RWPE2 (cell line): ENCODE data around the gene EFCAB11.

Source experiments
- ATAC-seq: fragments of 200-7000 bp; cut with Tn5 transposase; 3 replicates; pipeline ENCODE4 v1.9.1; 2021; ENCODE audit warnings: low read depth
- DNase-seq: peaks from one replicate; pipeline ENCODE4 v3.0.0-alpha.2; 2020; ENCODE audit warnings: low spot score
- H3K27ac ChIP-seq: fragments of 450-650 bp; 2 replicates; pipeline ENCODE4 v1.5.1; 2017; ENCODE audit warnings: mild to moderate bottlenecking; ENCODE audit not compliant: poor library complexity, severe bottlenecking
- H3K27me3 ChIP-seq: fragments of 250-450 bp; sonication (Bioruptor Pico); 2 replicates; pipeline ENCODE4 v1.5.1; 2021; ENCODE audit warnings: mild to moderate bottlenecking, moderate library complexity; ENCODE audit not compliant: insufficient read depth, poor library complexity, severe bottlenecking
- H3K36me3 ChIP-seq: fragments of 250-450 bp; sonication (Bioruptor Pico); 2 replicates; pipeline ENCODE4 v1.5.1; 2020; ENCODE audit warnings: low read depth, mild to moderate bottlenecking, moderate library complexity
- H3K4me1 ChIP-seq: fragments of 250-450 bp; sonication (Bioruptor Pico); 2 replicates; pipeline ENCODE4 v1.5.1; 2021; ENCODE audit warnings: mild to moderate bottlenecking, moderate library complexity; ENCODE audit not compliant: insufficient read depth, poor library complexity, severe bottlenecking
- H3K4me3 ChIP-seq: fragments of 250-450 bp; sonication (Bioruptor Pico); 2 replicates; pipeline ENCODE4 v1.5.1; 2021; ENCODE audit warnings: mild to moderate bottlenecking, moderate library complexity; ENCODE audit not compliant: severe bottlenecking
- H3K9me3 ChIP-seq: fragments of 250-450 bp; sonication (Bioruptor Pico); 2 replicates; pipeline ENCODE4 v1.5.1; 2021; ENCODE audit warnings: mild to moderate bottlenecking, moderate library complexity; ENCODE audit not compliant: severe bottlenecking
- TF ChIP-seq, protein P1 (sequence below): fragments of 450-650 bp; IDR thresholded peaks from one replicate; pipeline ENCODE4 v1.5.1; 2017; ENCODE audit warnings: mild to moderate bottlenecking, moderate library complexity; ENCODE audit not compliant: poor library complexity, severe bottlenecking

Gene EFCAB11

DNA sequence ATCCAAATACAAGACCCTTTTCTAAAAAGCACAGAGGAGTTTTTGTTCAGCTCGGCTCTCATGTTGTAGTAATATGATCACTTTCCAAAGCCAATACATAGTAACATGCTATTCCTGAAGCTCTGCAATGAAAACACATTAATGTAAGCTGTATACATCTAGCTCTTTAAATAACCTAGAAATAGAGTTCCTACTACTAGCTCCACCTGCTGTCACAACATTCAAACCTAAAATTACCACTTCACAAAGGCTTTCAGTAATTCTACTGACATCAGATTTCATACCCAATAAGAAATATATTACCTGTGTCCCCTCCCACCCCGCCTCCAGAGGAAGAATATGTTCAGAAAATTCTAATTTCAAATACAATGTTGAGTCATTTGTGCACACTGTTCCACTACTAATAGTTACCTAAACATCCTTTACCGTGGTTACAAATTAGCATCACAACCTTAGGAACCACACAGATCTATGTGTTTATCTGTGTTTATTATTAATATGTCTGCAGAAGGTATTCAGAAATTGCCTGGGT is 17.8 kb downstream of the EFCAB11 start:
- no peak for ATAC-seq
- TF ChIP-seq, protein P1, sequence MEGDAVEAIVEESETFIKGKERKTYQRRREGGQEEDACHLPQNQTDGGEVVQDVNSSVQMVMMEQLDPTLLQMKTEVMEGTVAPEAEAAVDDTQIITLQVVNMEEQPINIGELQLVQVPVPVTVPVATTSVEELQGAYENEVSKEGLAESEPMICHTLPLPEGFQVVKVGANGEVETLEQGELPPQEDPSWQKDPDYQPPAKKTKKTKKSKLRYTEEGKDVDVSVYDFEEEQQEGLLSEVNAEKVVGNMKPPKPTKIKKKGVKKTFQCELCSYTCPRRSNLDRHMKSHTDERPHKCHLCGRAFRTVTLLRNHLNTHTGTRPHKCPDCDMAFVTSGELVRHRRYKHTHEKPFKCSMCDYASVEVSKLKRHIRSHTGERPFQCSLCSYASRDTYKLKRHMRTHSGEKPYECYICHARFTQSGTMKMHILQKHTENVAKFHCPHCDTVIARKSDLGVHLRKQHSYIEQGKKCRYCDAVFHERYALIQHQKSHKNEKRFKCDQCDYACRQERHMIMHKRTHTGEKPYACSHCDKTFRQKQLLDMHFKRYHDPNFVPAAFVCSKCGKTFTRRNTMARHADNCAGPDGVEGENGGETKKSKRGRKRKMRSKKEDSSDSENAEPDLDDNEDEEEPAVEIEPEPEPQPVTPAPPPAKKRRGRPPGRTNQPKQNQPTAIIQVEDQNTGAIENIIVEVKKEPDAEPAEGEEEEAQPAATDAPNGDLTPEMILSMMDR, result peak; percentile 33
- Histone ChIP-seq H3K4me1 (no peaks in the 10 kb centered on the region), H3K36me3 (peaks cover 12% of the 10 kb centered on the region; the same call in 1 of the 2 replicates), H3K27me3 (no peaks in the 10 kb centered on the region), H3K4me3 (no peak overlapping the region), H3K9me3 (no peaks in the 10 kb centered on the region), H3K27ac (no peak overlapping the region)
- DNase-seq, result no peak

DNA sequence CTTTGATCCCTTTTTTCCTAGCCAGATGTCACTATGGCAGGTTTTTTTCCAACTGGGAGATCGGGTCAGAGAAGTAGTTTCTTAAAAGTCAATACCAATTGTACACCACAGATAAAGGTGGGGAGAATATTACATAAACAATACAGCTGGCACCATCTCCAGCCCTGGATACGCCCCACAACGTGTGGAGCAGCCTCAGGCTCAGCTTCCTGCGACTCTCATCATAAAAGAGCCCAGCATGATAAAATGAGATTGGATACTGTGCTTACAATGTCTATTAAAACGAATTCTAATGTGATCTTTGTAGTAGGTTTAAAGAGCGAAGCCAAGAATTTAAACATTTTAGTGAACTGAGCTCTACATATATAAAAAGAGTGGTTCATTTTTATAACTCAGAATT is 21.5 kb downstream of the EFCAB11 start:
- H3K36me3 ChIP-seq, result peaks cover 29% of the 10 kb centered on the region

DNA sequence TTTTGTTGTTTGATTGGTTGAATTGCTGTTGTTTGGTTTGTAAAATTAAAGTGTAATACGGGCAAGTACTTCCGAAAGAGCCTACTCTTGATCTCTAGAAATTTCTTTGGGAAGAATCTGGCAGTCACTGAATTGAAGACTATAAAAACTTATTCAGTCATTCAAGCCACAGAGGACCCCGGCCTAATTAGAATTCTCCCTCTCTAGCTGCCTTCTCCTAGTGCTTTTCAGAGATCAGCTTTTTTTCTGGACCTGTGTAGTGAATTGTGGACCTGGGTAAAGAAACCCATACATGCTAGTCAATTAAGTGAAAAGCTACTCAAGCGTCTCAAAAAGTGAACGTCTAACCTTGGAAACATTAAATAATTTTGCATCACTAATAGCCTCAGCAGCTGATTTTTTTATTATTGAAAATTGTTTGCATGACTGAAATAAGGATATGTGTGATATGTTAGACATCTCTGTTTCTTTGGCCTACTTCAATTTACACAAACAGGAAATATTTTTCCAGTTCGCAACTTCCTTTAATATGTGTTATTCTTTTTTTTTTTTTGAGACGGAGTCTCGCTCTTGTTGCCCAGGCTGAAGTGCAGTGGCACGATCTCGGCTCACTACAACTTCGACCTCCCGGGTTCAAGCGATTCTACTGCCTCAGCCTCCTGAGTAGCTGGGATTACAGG is 27.2 kb downstream of the EFCAB11 start:
- H3K4me1 ChIP-seq, result peaks cover 17% of the 10 kb centered on the region
- no peaks in the 10 kb centered on the region for H3K9me3 ChIP-seq
- no peak for ATAC-seq
- TF ChIP-seq, protein P1, result no peak
- H3K27me3 ChIP-seq, result no peaks in the 10 kb centered on the region
- no peak overlapping the region for H3K4me3 ChIP-seq
- H3K27ac ChIP-seq, result no peak overlapping the region
- peaks cover 39% of the 10 kb centered on the region for H3K36me3 ChIP-seq
- DNase-seq, result no peak

More for the DNA sequence above, 21.5 kb downstream of the EFCAB11 start:
- Histone ChIP-seq H3K27me3 (no peaks in the 10 kb centered on the region), H3K27ac (no peak overlapping the region), H3K4me3 (no peak overlapping the region), H3K9me3 (no peaks in the 10 kb centered on the region), H3K4me1 (no peaks in the 10 kb centered on the region)
- ATAC-seq, result no peak
- DNase-seq, result no peak
- TF ChIP-seq, protein P1, result no peak

DNA sequence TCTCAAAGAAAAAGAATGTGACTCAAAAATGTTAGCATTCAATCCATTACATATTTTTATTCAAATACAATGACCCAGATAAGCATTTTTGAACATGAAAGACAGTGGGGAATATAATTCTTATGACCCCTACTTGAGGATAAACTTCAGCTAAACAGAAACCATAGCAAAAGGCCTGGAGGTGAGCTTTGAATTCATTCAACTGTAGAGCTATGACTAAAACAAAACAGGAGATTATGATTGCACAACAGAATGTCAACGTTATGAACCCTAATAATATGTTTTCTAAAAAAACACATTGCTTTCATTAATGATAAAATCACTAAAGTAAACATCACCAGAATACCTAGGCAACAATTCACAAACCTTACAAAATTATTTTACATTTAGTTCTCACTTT is 27.8 kb downstream of the EFCAB11 start:
- DNase-seq (no peak), ATAC-seq (peak; percentile 63; the same call in 2 of the 3 replicates)
- Histone ChIP-seq H3K27ac (no peak overlapping the region), H3K4me3 (no peak overlapping the region), H3K27me3 (no peaks in the 10 kb centered on the region), H3K4me1 (peaks cover 21% of the 10 kb centered on the region), H3K36me3 (peaks cover 33% of the 10 kb centered on the region), H3K9me3 (no peaks in the 10 kb centered on the region)
- TF ChIP-seq, protein P1, result no peak

DNA sequence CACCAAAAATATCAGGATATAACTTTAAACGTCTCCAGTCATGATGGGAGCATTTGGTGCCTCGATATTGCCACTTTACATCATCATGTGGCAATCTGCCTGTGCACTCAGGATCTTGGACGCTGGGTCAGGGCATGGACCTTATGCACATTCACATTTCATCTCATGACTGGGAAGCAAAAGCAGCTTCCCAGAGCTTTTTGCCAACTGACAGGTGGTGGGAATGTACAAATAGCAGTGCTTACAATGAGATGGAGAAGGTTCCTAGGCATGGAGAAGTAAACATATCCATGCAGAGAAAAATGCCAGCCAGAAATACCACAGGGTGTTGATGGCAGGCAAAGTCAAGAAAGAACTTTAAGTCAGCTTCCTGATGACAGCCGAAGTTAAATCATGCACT is 30.3 kb downstream of the EFCAB11 start:
- DNase-seq (no peak), ATAC-seq (no peak)
- no peaks in the 10 kb centered on the region for H3K9me3 ChIP-seq
- H3K27me3 ChIP-seq, result no peaks in the 10 kb centered on the region
- TF ChIP-seq, protein P1, result no peak
- peaks cover 21% of the 10 kb centered on the region for H3K4me1 ChIP-seq
- peaks cover 19% of the 10 kb centered on the region for H3K36me3 ChIP-seq
- no peak overlapping the region for H3K27ac ChIP-seq
- no peak overlapping the region for H3K4me3 ChIP-seq
